ENCODE measurements around the gene MOB3B. TPM values are rescaled to one million over a fixed set of nuclear protein-coding genes. Genes with fewer than 3 reads are reported as not detected.

The MOB3B gene
- total and polyA plus RNA-seq, 10 of the 15 experiments (the other 5 are each of a cell fraction or from before 2014, with no cell fraction given), result 0.44 to 2.7 (median 0.91) TPM

DNA sequence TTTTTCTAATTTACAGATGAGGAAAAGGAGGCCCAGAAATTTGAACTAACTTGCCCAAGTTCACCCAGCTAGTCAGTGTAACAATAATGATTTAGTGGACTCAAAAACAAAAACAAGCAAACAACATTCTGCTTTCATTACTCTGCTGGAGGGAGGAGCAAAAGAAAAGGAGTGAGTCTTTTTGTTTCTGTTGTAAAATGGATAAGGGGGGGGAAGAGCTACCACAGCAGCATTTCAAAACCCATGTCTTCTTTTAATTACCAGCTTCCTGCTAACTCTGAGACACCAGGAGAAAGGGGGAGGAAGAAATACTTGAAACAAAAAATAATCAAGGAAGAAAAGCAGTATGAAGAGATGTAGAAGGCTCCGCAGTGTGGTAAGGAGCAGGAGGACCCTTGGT, 193.5 kb downstream of the MOB3B start (continued):
- TF ChIP-seq, protein P1, sequence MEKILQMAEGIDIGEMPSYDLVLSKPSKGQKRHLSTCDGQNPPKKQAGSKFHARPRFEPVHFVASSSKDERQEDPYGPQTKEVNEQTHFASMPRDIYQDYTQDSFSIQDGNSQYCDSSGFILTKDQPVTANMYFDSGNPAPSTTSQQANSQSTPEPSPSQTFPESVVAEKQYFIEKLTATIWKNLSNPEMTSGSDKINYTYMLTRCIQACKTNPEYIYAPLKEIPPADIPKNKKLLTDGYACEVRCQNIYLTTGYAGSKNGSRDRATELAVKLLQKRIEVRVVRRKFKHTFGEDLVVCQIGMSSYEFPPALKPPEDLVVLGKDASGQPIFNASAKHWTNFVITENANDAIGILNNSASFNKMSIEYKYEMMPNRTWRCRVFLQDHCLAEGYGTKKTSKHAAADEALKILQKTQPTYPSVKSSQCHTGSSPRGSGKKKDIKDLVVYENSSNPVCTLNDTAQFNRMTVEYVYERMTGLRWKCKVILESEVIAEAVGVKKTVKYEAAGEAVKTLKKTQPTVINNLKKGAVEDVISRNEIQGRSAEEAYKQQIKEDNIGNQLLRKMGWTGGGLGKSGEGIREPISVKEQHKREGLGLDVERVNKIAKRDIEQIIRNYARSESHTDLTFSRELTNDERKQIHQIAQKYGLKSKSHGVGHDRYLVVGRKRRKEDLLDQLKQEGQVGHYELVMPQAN (conservative IDR thresholded peaks at IDR 0.05), result no peak
- TF ChIP-seq SUZ12 (IDR thresholded peaks at IDR 0.05; ENCODE audit: unreplicated experiment) (no peak), YY1 (IDR thresholded peaks at IDR 0.05; ENCODE audit: low read depth, low read length) (no peak), HDAC6 (IDR thresholded peaks at IDR 0.05; ENCODE audit: unreplicated experiment) (no peak), POLR2A (IDR thresholded peaks at IDR 0.05; ENCODE audit: low read depth, low read length) (no peak), CHD1 (IDR thresholded peaks at IDR 0.05; ENCODE audit: low read depth, low read length) (no peak)
- TF ChIP-seq, protein P2, sequence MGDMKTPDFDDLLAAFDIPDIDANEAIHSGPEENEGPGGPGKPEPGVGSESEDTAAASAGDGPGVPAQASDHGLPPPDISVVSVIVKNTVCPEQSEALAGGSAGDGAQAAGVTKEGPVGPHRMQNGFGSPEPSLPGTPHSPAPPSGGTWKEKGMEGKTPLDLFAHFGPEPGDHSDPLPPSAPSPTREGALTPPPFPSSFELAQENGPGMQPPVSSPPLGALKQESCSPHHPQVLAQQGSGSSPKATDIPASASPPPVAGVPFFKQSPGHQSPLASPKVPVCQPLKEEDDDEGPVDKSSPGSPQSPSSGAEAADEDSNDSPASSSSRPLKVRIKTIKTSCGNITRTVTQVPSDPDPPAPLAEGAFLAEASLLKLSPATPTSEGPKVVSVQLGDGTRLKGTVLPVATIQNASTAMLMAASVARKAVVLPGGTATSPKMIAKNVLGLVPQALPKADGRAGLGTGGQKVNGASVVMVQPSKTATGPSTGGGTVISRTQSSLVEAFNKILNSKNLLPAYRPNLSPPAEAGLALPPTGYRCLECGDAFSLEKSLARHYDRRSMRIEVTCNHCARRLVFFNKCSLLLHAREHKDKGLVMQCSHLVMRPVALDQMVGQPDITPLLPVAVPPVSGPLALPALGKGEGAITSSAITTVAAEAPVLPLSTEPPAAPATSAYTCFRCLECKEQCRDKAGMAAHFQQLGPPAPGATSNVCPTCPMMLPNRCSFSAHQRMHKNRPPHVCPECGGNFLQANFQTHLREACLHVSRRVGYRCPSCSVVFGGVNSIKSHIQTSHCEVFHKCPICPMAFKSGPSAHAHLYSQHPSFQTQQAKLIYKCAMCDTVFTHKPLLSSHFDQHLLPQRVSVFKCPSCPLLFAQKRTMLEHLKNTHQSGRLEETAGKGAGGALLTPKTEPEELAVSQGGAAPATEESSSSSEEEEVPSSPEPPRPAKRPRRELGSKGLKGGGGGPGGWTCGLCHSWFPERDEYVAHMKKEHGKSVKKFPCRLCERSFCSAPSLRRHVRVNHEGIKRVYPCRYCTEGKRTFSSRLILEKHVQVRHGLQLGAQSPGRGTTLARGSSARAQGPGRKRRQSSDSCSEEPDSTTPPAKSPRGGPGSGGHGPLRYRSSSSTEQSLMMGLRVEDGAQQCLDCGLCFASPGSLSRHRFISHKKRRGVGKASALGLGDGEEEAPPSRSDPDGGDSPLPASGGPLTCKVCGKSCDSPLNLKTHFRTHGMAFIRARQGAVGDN (IDR thresholded peaks at IDR 0.05), result no peak

All from GM12878 (cell line).